HepG2 (cell line): Measurements from ENCODE around the gene IQGAP3. TPM values are rescaled to one million over a fixed set of nuclear protein-coding genes. Genes with fewer than 3 reads are reported as not detected.

ENCODE experiments used
- BCLAF1 ChIP-seq: fragments of 450-650 bp; IDR thresholded peaks from 2 replicates; pipeline ENCODE4 v1.6.1; 2017; ENCODE audit warnings: mild to moderate bottlenecking
- GABPA ChIP-seq, 2 experiments: IDR thresholded peaks; 2 replicates each; pipeline ENCODE4 v1.6.1; 2011 to 2016; ENCODE audit warnings: low read depth in 2 of 2, low read length in 1 of 2, missing biosample characterization in 1 of 2, missing genetic modification characterization in 1 of 2
- GATAD2A ChIP-seq: IDR thresholded peaks from 2 replicates; pipeline ENCODE4 v1.6.1; 2016
- MEF2D ChIP-seq: sonication (generic); formaldehyde crosslinking; IDR thresholded peaks from 2 replicates; pipeline ENCODE4 v1.5.1; 2020; ENCODE audit warnings: mild to moderate bottlenecking, missing genetic modification reagents
- MLXIP ChIP-seq: sonication (generic); formaldehyde crosslinking; IDR thresholded peaks from 2 replicates; pipeline ENCODE4 v1.9.0; 2021; ENCODE audit warnings: missing genetic modification reagents, borderline replicate concordance
- NR2F6 ChIP-seq, 2 experiments: IDR thresholded peaks; 2 replicates each; pipeline ENCODE4 v1.6.1; 2016; ENCODE audit warnings: antibody characterized with exemption in 1 of 2, mild to moderate bottlenecking in 1 of 2
- PBX2 ChIP-seq: IDR thresholded peaks from 2 replicates; pipeline ENCODE4 v1.6.1; 2016; ENCODE audit warnings: control low read depth
- RBM22 ChIP-seq: fragments of 200-400 bp; formaldehyde crosslinking; optimal IDR thresholded peaks from 2 replicates; pipeline ENCODE3; 2017; ENCODE audit warnings: mild to moderate bottlenecking, low read length, moderate library complexity
- SMARCC2 ChIP-seq: fragments of 450-650 bp; IDR thresholded peaks from 2 replicates; pipeline ENCODE4 v1.6.1; 2017; ENCODE audit warnings: antibody characterized with exemption, mild to moderate bottlenecking
- SNAPC2 ChIP-seq: sonication (generic); formaldehyde crosslinking; IDR thresholded peaks from 2 replicates; pipeline ENCODE4 v1.8.1; 2022; ENCODE audit warnings: mild to moderate bottlenecking, missing genetic modification reagents
- TEAD2 ChIP-seq: sonication (generic); formaldehyde crosslinking; IDR thresholded peaks from 2 replicates; pipeline ENCODE4 v1.9.0; 2021; ENCODE audit warnings: missing genetic modification reagents
- TFDP1 ChIP-seq: IDR thresholded peaks from 2 replicates; pipeline ENCODE4 v1.6.1; 2016; ENCODE audit warnings: missing compliant biosample characterization, missing genetic modification reagents, borderline replicate concordance
- TOPORS ChIP-seq: sonication (generic); formaldehyde crosslinking; IDR thresholded peaks from 2 replicates; pipeline ENCODE4 v1.8.0; 2023; ENCODE audit warnings: mild to moderate bottlenecking, missing genetic modification reagents
- ZGPAT ChIP-seq: IDR thresholded peaks from 2 replicates; pipeline ENCODE4 v1.6.1; 2016; ENCODE audit warnings: mild to moderate bottlenecking
- ZMYM4 ChIP-seq: sonication (generic); formaldehyde crosslinking; IDR thresholded peaks from 2 replicates; pipeline ENCODE4 v1.8.1; 2023; ENCODE audit warnings: mild to moderate bottlenecking, missing genetic modification reagents
- ZNF124 ChIP-seq: sonication (generic); formaldehyde crosslinking; IDR thresholded peaks from 2 replicates; pipeline ENCODE4 v1.4.0; 2020; ENCODE audit warnings: missing genetic modification reagents
- ZNF430 ChIP-seq: sonication (generic); formaldehyde crosslinking; IDR thresholded peaks from 2 replicates; pipeline ENCODE4 v1.9.0; 2021; ENCODE audit warnings: mild to moderate bottlenecking, missing genetic modification reagents
- ZNF543 ChIP-seq: sonication (generic); formaldehyde crosslinking; IDR thresholded peaks from 2 replicates; pipeline ENCODE4 v1.4.0; 2020; ENCODE audit warnings: mild to moderate bottlenecking, missing genetic modification reagents
- ZNF629 ChIP-seq: sonication (generic); formaldehyde crosslinking; conservative IDR thresholded peaks from 2 replicates; pipeline ENCODE4 v1.5.0; 2020; ENCODE audit warnings: missing genetic modification reagents
- polyA plus RNA-seq, 8 experiments: library from polyadenylated mRNA; depleted of rRNA in 3 of 8; stranded (reverse) in 7 of 8; unstranded in 1 of 8; fragments of >200 nt; fragmentation: Illumina TruSeq in 4 of 8; extraction: Trizol in 4 of 8; gene quantifications; 2 replicates each; pipeline versions ENCODE4 v1.2.1 to v1.2.3, GENCODE V29; 2011 to 2016; ENCODE audit warnings: low read depth in 4 of 8, missing spikeins in 1 of 8, mixed read lengths in 1 of 8; ENCODE audit not compliant: insufficient read depth in 1 of 8
- total RNA-seq, 5 experiments: library from RNA; depleted of rRNA; stranded (reverse); fragments of >200 nt; fragmentation: Illumina TruSeq; extraction: Trizol; gene quantifications; 2 replicates each; pipeline ENCODE4 v1.2.3, GENCODE V29; 2016; ENCODE audit warnings: low read depth in 1 of 5

IQGAP3 gene
- total and polyA plus RNA-seq, 2 of the 13 experiments (the other 11 are each of a cell fraction or from before 2014, with no cell fraction given) = 13.5 to 14.1 TPM

- TF ChIP-seq ZMYM4 (no peak), PBX2 (CRISPR knock-in tag) (no peak), SMARCC2 (no peak), GATAD2A (CRISPR knock-in tag) (peak; percentile 22; the same call in 1 of the 2 replicates), GABPA (IDR thresholded peaks at IDR 0.05; ENCODE audit: low read depth, low read length) (no peak), GABPA (CRISPR knock-in tag; IDR thresholded peaks at IDR 0.05; ENCODE audit: low read depth) (no peak), ZNF124 (CRISPR knock-in tag) (no peak), ZGPAT (CRISPR knock-in tag) (no peak), ZNF430 (CRISPR knock-in tag) (no peak), ZNF629 (CRISPR knock-in tag) (no peak), BCLAF1 (no peak), ZNF543 (CRISPR knock-in tag) (no peak), MLXIP (CRISPR knock-in tag) (no peak), SNAPC2 (no peak), NR2F6 (IDR thresholded peaks at IDR 0.05) (no peak), NR2F6 (CRISPR knock-in tag; IDR thresholded peaks at IDR 0.05) (0 out of 2 replicates have a peak, but pooled peaks have one; percentile 17), MEF2D (no peak), RBM22 (peak; percentile 28), TOPORS (no peak), TFDP1 (no peak), TEAD2 (CRISPR knock-in tag) (no peak)
Measured at GRCh38 chr1:156498432-156499193, 73.8 kb downstream of the IQGAP3 start (continued).
